Measurements from ENCODE around the gene RCE1.
A peak's percentile ranks its signal among the peaks of the same experiment; 100 is the strongest.

Gene RCE1

GRCh38 chr11:66887526-66887925 lies 44.3 kb downstream of the RCE1 start:
- no peak for DNase-seq (ENCODE audit: low read depth)

GRCh38 chr11:66888282-66888681 lies 45.0 kb downstream of the RCE1 start:
- DNase-seq (ENCODE audit: low read depth): no peak

- no peak for DNase-seq (ENCODE audit: low read depth)
Measured at GRCh38 chr11:66889960-66890359, 46.7 kb downstream of the RCE1 start.

- DNase-seq (ENCODE audit: low read depth): peak; percentile 97
Measured at GRCh38 chr11:66891851-66892660, 48.8 kb downstream of the RCE1 start.

GRCh38 chr11:66892911-66893310 lies 49.7 kb downstream of the RCE1 start:
- no peak for DNase-seq (ENCODE audit: low read depth)

- no peak for DNase-seq (ENCODE audit: low read depth)
Measured at GRCh38 chr11:66894141-66894540, 50.9 kb downstream of the RCE1 start.
